GDM1 (cell line): ENCODE data around the gene ADAMTS6.

Experiments
- DNase-seq: peaks from one replicate; lab custom pipeline; 2025; lab: John Stamatoyannopoulos, UW

ADAMTS6 gene

GRCh38 chr5:65276178-65276890, 205.4 kb downstream of the ADAMTS6 start:
- no peak for DNase-seq

GRCh38 chr5:65271906-65272305, 209.8 kb downstream of the ADAMTS6 start:
- DNase-seq, result no peak

- DNase-seq, result no peak
These were observed 213.2 kb downstream of the ADAMTS6 start for GRCh38 chr5:65268525-65268924.

GRCh38 chr5:65264420-65264819, 217.3 kb downstream of the ADAMTS6 start:
- no peak for DNase-seq

GRCh38 chr5:65263321-65263720, 218.4 kb downstream of the ADAMTS6 start:
- no peak for DNase-seq

- no peak for DNase-seq
These were observed 219.1 kb downstream of the ADAMTS6 start for GRCh38 chr5:65262649-65263059.

GRCh38 chr5:65262096-65262495, 219.6 kb downstream of the ADAMTS6 start:
- DNase-seq, result no peak

GRCh38 chr5:65261499-65261898, 220.2 kb downstream of the ADAMTS6 start:
- no peak for DNase-seq

- DNase-seq, result no peak
These were observed 226.4 kb downstream of the ADAMTS6 start for GRCh38 chr5:65255294-65255693.

- no peak for DNase-seq
These were observed 228.7 kb downstream of the ADAMTS6 start for GRCh38 chr5:65252977-65253376.

GRCh38 chr5:65248896-65249295, 232.8 kb downstream of the ADAMTS6 start:
- DNase-seq, result no peak

GRCh38 chr5:65247594-65247993, 234.1 kb downstream of the ADAMTS6 start:
- DNase-seq, result no peak

GRCh38 chr5:65246741-65247140, 235.0 kb downstream of the ADAMTS6 start:
- DNase-seq, result no peak

- no peak for DNase-seq
These were observed 237.7 kb downstream of the ADAMTS6 start for GRCh38 chr5:65244031-65244430.

- no peak for DNase-seq
These were observed 238.6 kb downstream of the ADAMTS6 start for GRCh38 chr5:65243161-65243560.

GRCh38 chr5:65229841-65230240, 251.9 kb downstream of the ADAMTS6 start:
- DNase-seq, result no peak

GRCh38 chr5:65213921-65214525, 267.7 kb downstream of the ADAMTS6 start:
- no peak for DNase-seq

- DNase-seq, result no peak
These were observed 272.4 kb downstream of the ADAMTS6 start for GRCh38 chr5:65209341-65209740.

GRCh38 chr5:65204966-65205365, 276.8 kb downstream of the ADAMTS6 start:
- no peak for DNase-seq

GRCh38 chr5:65203746-65204145, 278.0 kb downstream of the ADAMTS6 start:
- no peak for DNase-seq

- DNase-seq, result no peak
These were observed 281.6 kb downstream of the ADAMTS6 start for GRCh38 chr5:65199993-65200675.

- no peak for DNase-seq
These were observed 283.1 kb downstream of the ADAMTS6 start for GRCh38 chr5:65198456-65199120.
